GM15510 (cell line): ENCODE data around the gene KRTAP10-1.

Experiments
- POLR2A ChIP-seq: IDR thresholded peaks from 3 replicates; pipeline ENCODE4 v1.6.1; 2011; ENCODE audit warnings: borderline replicate concordance; ENCODE audit not compliant: insufficient read length; ENCODE audit errors: extremely low read depth

Gene KRTAP10-1

DNA sequence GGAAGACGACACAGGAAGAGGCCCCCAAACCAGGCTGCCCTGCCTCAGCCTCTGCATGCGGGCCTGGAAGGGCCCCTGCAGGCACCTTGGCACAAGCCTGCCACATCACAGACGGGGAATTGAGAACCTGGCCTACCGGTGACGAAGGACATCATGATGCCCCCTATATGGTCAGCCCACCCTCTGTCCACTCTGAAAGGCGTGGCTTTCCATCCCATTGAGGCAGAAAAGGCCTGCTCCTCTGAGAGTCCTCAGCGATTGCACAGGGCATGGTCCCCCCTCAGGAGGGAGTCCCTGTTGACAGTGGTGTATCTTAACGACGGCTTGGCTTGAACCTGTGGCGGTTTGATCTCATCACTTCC, 11.4 kb downstream of the KRTAP10-1 start:
- no peak for TF ChIP-seq POLR2A

GRCh38 chr21:44527983-44528633, 11.9 kb downstream of the KRTAP10-1 start:
- no peak for TF ChIP-seq POLR2A

GRCh38 chr21:44527156-44527982, 12.6 kb downstream of the KRTAP10-1 start:
- TF ChIP-seq POLR2A, result no peak

- no peak for TF ChIP-seq POLR2A
Observed at GRCh38 chr21:44526096-44526997, 13.6 kb downstream of the KRTAP10-1 start.

DNA sequence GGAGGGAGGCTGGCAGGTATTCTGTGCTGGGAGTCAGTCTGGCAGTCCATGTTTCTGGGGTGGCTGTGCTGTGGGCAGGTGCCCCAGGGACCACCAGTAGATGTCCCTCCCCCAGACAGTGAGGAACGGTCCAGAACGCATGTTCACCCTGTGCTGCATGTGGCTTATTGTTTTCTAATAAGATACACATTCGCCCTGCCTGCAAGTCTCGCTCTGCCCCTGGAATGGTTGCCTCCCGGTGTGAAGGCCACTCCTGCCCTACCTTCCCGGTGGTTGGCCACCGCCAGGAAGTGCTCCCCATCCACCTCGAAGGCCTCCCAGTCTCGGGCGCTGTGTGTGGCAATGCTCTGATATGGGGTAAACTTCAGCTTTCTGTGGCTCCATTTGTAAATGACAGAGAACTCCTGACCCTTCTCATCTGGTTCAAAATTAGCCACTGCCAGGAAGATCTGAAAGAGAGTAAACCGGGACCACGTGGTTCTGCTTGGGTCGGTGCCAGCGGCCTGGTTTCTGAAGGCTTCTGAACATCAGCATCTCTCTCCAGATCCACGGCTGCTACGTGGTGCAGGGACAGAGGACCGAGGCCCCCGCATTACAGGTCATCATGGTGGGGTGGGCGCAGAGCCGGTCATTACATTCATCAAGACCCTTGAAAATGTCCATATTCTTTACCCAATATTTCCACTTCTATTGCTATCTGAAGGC, 14.5 kb downstream of the KRTAP10-1 start:
- TF ChIP-seq POLR2A, result no peak

GRCh38 chr21:44524414-44525371, 15.3 kb downstream of the KRTAP10-1 start:
- TF ChIP-seq POLR2A, result no peak

GRCh38 chr21:44523567-44524413, 16.2 kb downstream of the KRTAP10-1 start:
- TF ChIP-seq POLR2A, result no peak

DNA sequence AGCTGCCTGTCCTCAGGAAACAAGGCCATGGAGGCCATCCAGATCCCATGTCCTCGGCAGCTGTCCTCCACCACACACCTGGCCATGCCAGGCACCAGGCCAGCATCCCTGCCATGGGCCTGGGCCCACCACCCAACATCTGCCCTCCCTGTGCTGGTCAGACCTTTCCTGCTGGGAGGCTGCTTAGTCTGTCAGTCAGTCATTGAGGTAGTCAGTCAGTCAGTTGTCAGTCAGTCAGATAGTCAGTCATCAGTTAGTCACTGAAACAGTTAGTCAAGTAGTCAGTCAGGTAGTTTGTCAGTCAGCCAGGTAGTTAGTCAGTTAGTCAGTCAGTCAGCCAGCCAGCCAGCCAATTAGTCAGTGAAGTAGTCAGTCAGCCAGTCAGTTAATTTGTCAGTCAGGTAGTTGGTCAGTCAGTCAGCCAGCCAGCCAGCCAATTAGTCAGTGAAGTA, 17.2 kb downstream of the KRTAP10-1 start:
- no peak for TF ChIP-seq POLR2A

DNA sequence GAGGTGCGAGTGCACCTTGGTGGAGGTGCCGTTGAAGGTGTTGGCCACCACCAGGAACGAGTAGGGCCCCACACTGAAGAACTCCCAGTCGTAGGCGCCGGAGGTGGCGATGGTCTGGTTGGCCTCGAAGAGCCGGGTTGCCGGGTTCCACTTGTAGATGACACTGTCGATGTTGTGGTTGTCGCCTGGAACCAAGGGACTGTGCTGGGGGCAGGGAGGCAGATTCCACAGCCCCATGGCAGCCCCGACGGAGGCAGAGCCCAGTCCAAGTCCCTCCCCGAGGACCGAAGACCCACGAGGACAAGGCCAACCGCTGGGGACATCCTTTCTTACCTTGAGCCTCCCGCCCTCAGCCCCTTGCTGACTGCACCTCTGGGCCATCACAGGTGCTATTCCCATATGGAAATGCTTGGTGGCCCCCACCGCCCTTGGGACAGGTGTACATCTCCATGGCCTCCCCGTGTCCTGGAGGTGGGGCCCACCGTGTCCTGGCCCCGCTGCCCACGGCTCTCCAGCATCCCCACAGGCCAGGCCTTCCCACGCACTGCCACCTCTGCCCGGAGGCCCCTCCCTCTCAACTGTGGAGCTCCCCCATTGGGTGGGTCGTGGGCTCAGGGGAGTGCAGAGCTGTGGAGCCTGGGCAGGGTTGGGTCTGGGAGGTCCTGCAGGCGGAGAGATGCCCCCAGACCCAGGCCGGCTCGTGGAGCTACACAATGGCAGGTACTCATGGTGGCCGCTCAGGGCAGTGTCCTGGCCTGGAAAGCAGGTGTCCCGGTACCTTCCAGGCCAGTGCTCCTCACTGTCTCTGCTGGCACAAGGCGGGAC, 17.9 kb downstream of the KRTAP10-1 start:
- TF ChIP-seq POLR2A, result no peak

DNA sequence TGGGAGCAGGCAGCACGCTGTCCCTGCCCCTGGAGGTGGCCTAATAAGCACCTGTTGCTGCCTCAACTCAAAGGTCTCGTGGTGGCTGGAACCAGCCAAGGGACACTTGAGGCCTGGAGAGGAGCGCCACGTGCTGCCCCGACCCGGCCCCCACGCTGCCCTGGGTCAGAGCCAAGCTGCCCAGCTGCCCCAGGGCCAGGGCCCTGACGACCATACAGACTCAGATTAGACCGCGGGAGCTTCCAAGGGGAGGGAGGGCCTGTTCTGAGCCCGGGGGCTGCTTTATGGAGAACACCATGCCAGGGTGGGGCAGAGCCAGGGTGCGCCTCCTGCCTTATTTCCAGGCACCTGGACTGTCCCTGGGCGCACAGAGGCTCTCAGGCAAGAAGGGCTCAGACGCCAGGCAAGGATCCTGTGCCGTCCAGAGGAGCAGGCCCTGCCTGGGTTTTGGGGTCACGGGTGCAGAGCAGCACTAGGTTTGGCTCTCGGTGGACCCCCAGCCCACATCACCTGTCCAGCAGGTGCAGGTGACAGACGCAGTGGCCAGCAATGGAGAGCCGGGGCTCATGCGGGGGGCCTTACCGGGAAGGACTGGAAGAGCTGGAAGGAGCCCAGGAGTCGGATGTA, 18.6 kb downstream of the KRTAP10-1 start:
- TF ChIP-seq POLR2A, result no peak

DNA sequence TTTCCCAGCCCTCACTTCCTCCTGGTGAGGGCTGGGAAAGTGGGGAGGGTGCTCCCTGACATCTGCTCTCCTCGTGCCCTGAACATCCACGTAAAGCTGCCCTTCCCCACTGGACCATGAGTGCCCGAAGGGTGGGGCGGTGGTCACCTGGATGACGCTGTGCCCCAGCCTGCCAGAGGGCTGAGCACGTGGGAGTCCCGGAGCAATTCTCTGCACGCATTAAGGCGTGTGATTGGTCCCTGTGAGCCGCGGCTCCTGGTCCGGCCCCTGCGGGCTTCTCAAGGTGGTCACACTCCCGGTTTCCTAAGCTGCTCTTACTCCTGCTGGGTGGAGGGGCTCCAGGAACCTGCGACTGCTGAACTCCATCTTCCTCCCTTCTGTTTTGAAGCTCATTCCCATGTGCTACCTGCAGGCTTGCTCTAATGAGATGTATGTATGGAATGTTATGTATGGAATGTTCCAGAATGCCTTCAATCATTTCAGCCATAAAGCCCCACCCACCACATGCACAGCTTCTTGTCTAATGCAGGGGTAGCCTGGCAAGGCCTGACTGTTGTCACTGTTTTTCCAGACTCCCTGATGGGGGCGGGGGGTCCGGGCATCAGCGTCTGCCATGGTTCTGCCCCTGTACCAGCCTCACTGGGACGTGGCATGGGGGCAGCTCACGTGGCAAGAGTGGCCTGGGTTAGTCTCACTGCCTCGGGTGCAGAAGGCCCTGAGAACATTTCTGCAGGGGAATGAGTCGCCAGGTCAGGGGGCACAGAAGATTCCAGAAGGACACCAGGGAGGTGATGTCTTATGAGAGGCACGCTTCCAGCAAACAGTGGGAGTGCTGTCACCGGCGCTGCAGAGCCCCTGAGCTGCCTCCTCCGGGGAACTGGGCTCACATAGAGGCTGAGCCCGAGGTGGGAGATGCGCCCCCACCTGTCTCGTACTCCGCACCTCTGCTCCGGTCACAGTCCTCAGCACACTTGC, 19.4 kb downstream of the KRTAP10-1 start:
- TF ChIP-seq POLR2A, result no peak
